K562 (cell line): ENCODE measurements around the gene KLF13. TPM values are rescaled to one million over a fixed set of nuclear protein-coding genes. Genes with fewer than 3 reads are reported as not detected.

Experiments
- BCOR ChIP-seq: fragments of 450-650 bp; IDR thresholded peaks from 2 replicates; pipeline ENCODE4 v1.6.1; 2016
- ERF ChIP-seq: fragments of 450-650 bp; formaldehyde crosslinking; IDR thresholded peaks from 2 replicates; pipeline ENCODE4 v1.4.0; 2020; ENCODE audit warnings: mild to moderate bottlenecking, mixed read lengths
- FOXA1 ChIP-seq: fragments of 450-650 bp; IDR thresholded peaks from 2 replicates; pipeline ENCODE4 v1.6.1; 2016; ENCODE audit warnings: mild to moderate bottlenecking, borderline replicate concordance
- GATAD2B ChIP-seq: fragments of 450-650 bp; IDR thresholded peaks from 2 replicates; pipeline ENCODE4 v1.6.1; 2017; ENCODE audit warnings: mild to moderate bottlenecking, borderline replicate concordance
- JUND ChIP-seq, 2 experiments: IDR thresholded peaks; 2 replicates in 1 of 2; 3 replicates in 1 of 2; pipeline ENCODE4 v1.6.1; 2011; ENCODE audit warnings: borderline replicate concordance in 2 of 2, low read depth in 2 of 2, low read length in 2 of 2, improper control_type of control experiment in 1 of 2, missing biosample characterization in 1 of 2, missing genetic modification characterization in 1 of 2, missing genetic modification reagents in 1 of 2
- KAT8 ChIP-seq: fragments of 450-650 bp; IDR thresholded peaks from 2 replicates; pipeline ENCODE4 v1.6.1; 2016; ENCODE audit warnings: low read depth, mild to moderate bottlenecking
- NR3C1 ChIP-seq: sonication (generic); formaldehyde crosslinking; IDR thresholded peaks from 2 replicates; pipeline ENCODE4 v1.8.1; 2022; ENCODE audit warnings: missing genetic modification reagents
- NRF1 ChIP-seq, 2 experiments: fragments of 450-650 bp; IDR thresholded peaks in 1 of 2; conservative IDR thresholded peaks in 1 of 2; 2 replicates each; pipeline ENCODE4 v1.6.1; 2014; ENCODE audit warnings: mild to moderate bottlenecking in 2 of 2
- TSC22D4 ChIP-seq: fragments of 450-650 bp; IDR thresholded peaks from 2 replicates; pipeline ENCODE4 v1.6.1; 2016; ENCODE audit warnings: missing genetic modification characterization, missing biosample characterization, control low read depth
- ZFX ChIP-seq: sonication (generic); formaldehyde crosslinking; IDR thresholded peaks from 2 replicates; pipeline ENCODE4 v1.8.0; 2022; ENCODE audit warnings: mild to moderate bottlenecking, missing genetic modification reagents, moderate library complexity
- ZNF830 ChIP-seq: fragments of 250-450 bp; sonication (Bioruptor Pico); IDR thresholded peaks from 2 replicates; pipeline ENCODE4 v1.5.0; 2021; ENCODE audit warnings: mild to moderate bottlenecking
- polyA plus RNA-seq, 8 experiments: library from polyadenylated mRNA; depleted of rRNA in 4 of 8; stranded (reverse) in 5 of 8; unstranded in 3 of 8; fragments of >200 nt; fragmentation: Nextera tagmentation in 2 of 8; fragmentation: Illumina TruSeq in 1 of 8; extraction: Ambion mirVana in 2 of 8; extraction: Trizol in 1 of 8; gene quantifications; 2 replicates each; pipeline versions ENCODE4 v1.2.1 to v1.2.3, GENCODE V29; 2011 to 2014; ENCODE audit warnings: inconsistent platforms in 1 of 8, missing spikeins in 1 of 8
- total RNA-seq, 7 experiments: library from RNA; depleted of rRNA in 6 of 7; stranded (reverse); fragments of >200 nt in 6 of 7; fragmentation: Illumina TruSeq in 2 of 7; extraction: Trizol in 2 of 7; gene quantifications; 2 replicates each; pipeline versions ENCODE4 v1.2.1 to v1.2.3, GENCODE V29; 2011 to 2021; ENCODE audit warnings: low replicate concordance in 1 of 7
- TF ChIP-seq, protein P1 (sequence below), 2 experiments: IDR thresholded peaks; 2 replicates each; pipeline ENCODE4 v1.6.1; 2011; ENCODE audit warnings: borderline replicate concordance in 1 of 2, control low read depth in 1 of 2, low read depth in 1 of 2, low read length in 1 of 2, mild to moderate bottlenecking in 1 of 2, mixed read lengths in 1 of 2, moderate library complexity in 1 of 2; ENCODE audit not compliant: insufficient read depth in 1 of 2, insufficient read length in 1 of 2, poor library complexity in 1 of 2, severe bottlenecking in 1 of 2; ENCODE audit errors: extremely low read depth in 1 of 2
- TF ChIP-seq, protein P2 (sequence below): sonication (generic); formaldehyde crosslinking; IDR thresholded peaks from 2 replicates; pipeline ENCODE4 v1.4.0; 2020; ENCODE audit warnings: mild to moderate bottlenecking, missing genetic modification reagents
- TF ChIP-seq, protein P3 (sequence below): fragments of 250-450 bp; sonication (Bioruptor Pico); IDR thresholded peaks from 2 replicates; pipeline ENCODE4 v1.8.0; 2021; ENCODE audit warnings: moderate library complexity, mild to moderate bottlenecking, inconsistent platforms

Gene KLF13
- total and polyA plus RNA-seq, 9 of the 15 experiments (the other 6 are each of a cell fraction or from before 2014, with no cell fraction given), result 1.8 to 10.5 (median 4.8) TPM

DNA sequence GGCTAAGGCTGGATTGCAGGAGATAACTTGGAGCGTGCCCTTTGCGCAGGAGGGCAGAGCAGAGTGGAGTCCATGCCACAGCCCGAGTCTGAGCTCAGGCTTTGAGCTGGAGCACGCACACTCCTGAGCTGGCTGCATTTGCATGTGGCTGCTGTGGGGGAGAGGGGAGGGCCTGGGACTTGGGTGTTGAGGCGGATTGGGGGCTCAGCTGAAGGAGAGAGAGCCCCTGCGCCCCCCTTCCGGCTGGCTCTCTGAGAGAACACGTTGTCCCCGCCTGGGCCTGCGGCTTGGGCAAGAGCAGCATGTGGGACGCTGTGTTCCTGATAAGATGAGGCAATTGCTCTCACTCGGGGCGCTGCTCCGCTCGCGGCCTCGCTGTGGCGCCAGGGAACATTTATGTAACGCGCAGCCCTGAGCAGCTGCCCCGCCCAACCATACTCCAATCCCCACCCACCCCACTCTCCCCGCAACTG is 39.1 kb downstream of the KLF13 start (continued):
- TF ChIP-seq NRF1 (conservative IDR thresholded peaks at IDR 0.05 in 1 of 2, IDR thresholded peaks at IDR 0.05 in 1 of 2), result peak; percentile 69 to 75; a peak in 3 of 4 replicates
- TF ChIP-seq ERF, result no peak
- peak; percentile 64; the same call in 1 of the 2 replicates for TF ChIP-seq JUND (IDR thresholded peaks at IDR 0.05; ENCODE audit: borderline replicate concordance, low read depth, low read length)
- TF ChIP-seq JUND (tag; IDR thresholded peaks at IDR 0.05; ENCODE audit: borderline replicate concordance, low read depth, low read length), result peak; percentile 63; the same call in 1 of the 3 replicates
- TF ChIP-seq GATAD2B, result no peak; the same call in 1 of the 2 replicates
- TF ChIP-seq ZFX (CRISPR knock-in tag), result peak; percentile 74
- TF ChIP-seq TSC22D4 (tag), result no peak
- no peak for TF ChIP-seq BCOR
- TF ChIP-seq, protein P1, sequence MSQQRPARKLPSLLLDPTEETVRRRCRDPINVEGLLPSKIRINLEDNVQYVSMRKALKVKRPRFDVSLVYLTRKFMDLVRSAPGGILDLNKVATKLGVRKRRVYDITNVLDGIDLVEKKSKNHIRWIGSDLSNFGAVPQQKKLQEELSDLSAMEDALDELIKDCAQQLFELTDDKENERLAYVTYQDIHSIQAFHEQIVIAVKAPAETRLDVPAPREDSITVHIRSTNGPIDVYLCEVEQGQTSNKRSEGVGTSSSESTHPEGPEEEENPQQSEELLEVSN (IDR thresholded peaks at IDR 0.05; ENCODE audit: borderline replicate concordance in 1 of 2, extremely low read depth in 1 of 2, insufficient read depth in 1 of 2, insufficient read length in 1 of 2, low read depth in 1 of 2, low read length in 1 of 2, poor library complexity in 1 of 2, severe bottlenecking in 1 of 2), result peak; percentile 77 to 84
- TF ChIP-seq NR3C1 (CRISPR knock-in tag), result no peak
- no peak for TF ChIP-seq ZNF830 (CRISPR knock-in tag)
- TF ChIP-seq, protein P2, sequence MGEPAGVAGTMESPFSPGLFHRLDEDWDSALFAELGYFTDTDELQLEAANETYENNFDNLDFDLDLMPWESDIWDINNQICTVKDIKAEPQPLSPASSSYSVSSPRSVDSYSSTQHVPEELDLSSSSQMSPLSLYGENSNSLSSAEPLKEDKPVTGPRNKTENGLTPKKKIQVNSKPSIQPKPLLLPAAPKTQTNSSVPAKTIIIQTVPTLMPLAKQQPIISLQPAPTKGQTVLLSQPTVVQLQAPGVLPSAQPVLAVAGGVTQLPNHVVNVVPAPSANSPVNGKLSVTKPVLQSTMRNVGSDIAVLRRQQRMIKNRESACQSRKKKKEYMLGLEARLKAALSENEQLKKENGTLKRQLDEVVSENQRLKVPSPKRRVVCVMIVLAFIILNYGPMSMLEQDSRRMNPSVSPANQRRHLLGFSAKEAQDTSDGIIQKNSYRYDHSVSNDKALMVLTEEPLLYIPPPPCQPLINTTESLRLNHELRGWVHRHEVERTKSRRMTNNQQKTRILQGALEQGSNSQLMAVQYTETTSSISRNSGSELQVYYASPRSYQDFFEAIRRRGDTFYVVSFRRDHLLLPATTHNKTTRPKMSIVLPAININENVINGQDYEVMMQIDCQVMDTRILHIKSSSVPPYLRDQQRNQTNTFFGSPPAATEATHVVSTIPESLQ (CRISPR knock-in tag), result no peak
- TF ChIP-seq FOXA1, result no peak
- TF ChIP-seq KAT8, result no peak
- TF ChIP-seq, protein P3, sequence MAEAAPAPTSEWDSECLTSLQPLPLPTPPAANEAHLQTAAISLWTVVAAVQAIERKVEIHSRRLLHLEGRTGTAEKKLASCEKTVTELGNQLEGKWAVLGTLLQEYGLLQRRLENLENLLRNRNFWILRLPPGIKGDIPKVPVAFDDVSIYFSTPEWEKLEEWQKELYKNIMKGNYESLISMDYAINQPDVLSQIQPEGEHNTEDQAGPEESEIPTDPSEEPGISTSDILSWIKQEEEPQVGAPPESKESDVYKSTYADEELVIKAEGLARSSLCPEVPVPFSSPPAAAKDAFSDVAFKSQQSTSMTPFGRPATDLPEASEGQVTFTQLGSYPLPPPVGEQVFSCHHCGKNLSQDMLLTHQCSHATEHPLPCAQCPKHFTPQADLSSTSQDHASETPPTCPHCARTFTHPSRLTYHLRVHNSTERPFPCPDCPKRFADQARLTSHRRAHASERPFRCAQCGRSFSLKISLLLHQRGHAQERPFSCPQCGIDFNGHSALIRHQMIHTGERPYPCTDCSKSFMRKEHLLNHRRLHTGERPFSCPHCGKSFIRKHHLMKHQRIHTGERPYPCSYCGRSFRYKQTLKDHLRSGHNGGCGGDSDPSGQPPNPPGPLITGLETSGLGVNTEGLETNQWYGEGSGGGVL (CRISPR knock-in tag), result no peak
